GM18868 (cell line): ENCODE data around the gene EED.

Experiments
- ATAC-seq: cut with Tn5 transposase; IDR thresholded peaks from one replicate; pipeline ENCODE4 v1.9.1; 2021; ENCODE audit warnings: mild to moderate bottlenecking, moderate library complexity; ENCODE audit not compliant: unreplicated experiment

Gene EED

GRCh38 chr11:86246293-86246675 is 1.7 kb downstream of the EED start:
- ATAC-seq: no peak

- ATAC-seq: no peak
Measured at GRCh38 chr11:86247608-86248007, 3.1 kb downstream of the EED start.

GRCh38 chr11:86248609-86249008 is 4.1 kb downstream of the EED start:
- no peak for ATAC-seq

- ATAC-seq: no peak
Measured at GRCh38 chr11:86249307-86250098, 5.0 kb downstream of the EED start.

GRCh38 chr11:86251345-86251744 is 6.8 kb downstream of the EED start:
- ATAC-seq: peak; percentile 58

GRCh38 chr11:86255896-86256295 is 11.3 kb downstream of the EED start:
- peak; percentile 84 for ATAC-seq

- no peak for ATAC-seq
Measured at GRCh38 chr11:86256608-86257007, 12.1 kb downstream of the EED start.

GRCh38 chr11:86257446-86257845 is 12.9 kb downstream of the EED start:
- no peak for ATAC-seq

- ATAC-seq: no peak
Measured at GRCh38 chr11:86259730-86260129, 15.2 kb downstream of the EED start.

GRCh38 chr11:86261328-86261727 is 16.8 kb downstream of the EED start:
- ATAC-seq: no peak

- ATAC-seq: no peak
Measured at GRCh38 chr11:86262387-86262786, 17.8 kb downstream of the EED start.

- ATAC-seq: no peak
Measured at GRCh38 chr11:86264649-86265048, 20.1 kb downstream of the EED start.

- no peak for ATAC-seq
Measured at GRCh38 chr11:86265194-86265593, 20.6 kb downstream of the EED start.

GRCh38 chr11:86269645-86270044 is 25.1 kb downstream of the EED start:
- no peak for ATAC-seq

GRCh38 chr11:86274503-86274902 is 29.9 kb downstream of the EED start:
- no peak for ATAC-seq

- ATAC-seq: no peak
Measured at GRCh38 chr11:86274999-86275398, 30.4 kb downstream of the EED start.

GRCh38 chr11:86275493-86276370 is 31.2 kb downstream of the EED start:
- ATAC-seq: peak; percentile 45

- no peak for ATAC-seq
Measured at GRCh38 chr11:86277741-86278140, 33.2 kb downstream of the EED start.

- no peak for ATAC-seq
Measured at GRCh38 chr11:86278226-86278625, 33.7 kb downstream of the EED start.

GRCh38 chr11:86279747-86280146 is 35.2 kb downstream of the EED start:
- ATAC-seq: no peak

GRCh38 chr11:86287468-86287796 is 42.9 kb downstream of the EED start:
- ATAC-seq: no peak
